ENCODE data around the gene DHRS2. TPM values are rescaled to one million over a fixed set of nuclear protein-coding genes. Genes with fewer than 3 reads are reported as not detected.
"Not testable (repeated sequence)": the region's sequence is repeated elsewhere in the genome, so short reads cannot be mapped to it uniquely, and the experiment has no call there.

Gene DHRS2
- total RNA-seq, 2 experiments from 2014 or later: 0.27 TPM; not detected in 1

DNA sequence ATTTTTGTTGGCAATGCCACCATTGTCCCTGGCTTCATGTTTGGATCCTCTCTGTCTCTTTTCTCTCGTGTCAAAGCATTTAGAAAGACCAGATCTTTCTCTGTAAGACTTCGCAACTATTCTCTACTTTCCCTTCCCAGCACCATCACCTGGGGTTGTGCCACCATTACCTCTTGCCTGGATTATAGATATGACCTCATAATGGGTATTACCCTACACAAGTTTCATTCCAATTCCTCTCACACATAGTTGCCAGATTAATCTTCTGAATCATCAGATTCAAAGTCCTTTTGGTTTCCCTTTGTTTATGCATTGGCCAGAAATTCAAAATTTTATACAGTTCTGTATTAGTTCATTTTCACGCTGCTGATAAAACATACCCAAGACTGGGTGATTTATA, 27.2 kb upstream of the DHRS2 start:
- Histone ChIP-seq H3K4me1 (ENCODE audit: insufficient read depth, low read length) (peaks cover 29% of the 10 kb centered on the region), H3K36me3 (ENCODE audit: insufficient read depth, low read length) (no peaks in the 10 kb centered on the region), H3K27ac (ENCODE audit: low read depth in 1 of 2, low read length in 2 of 2) (no peak overlapping the region), H3K4me3 (ENCODE audit: low read length) (no peak overlapping the region), H3K9me3 (ENCODE audit: control insufficient read depth in 1 of 2, insufficient read depth in 1 of 2, low read length in 2 of 2) (no peaks in the 10 kb centered on the region), H3K27me3 (ENCODE audit: control insufficient read depth in 1 of 2, insufficient read depth in 2 of 2, low read length in 2 of 2) (no peaks in the 10 kb centered on the region)
- intact Hi-C loops (cut with DNase I, micrococcal nuclease): no loop called here
- Mint-ChIP-seq H3K4me3 (peak overlapping the region; percentile 14), H3K36me3 (ENCODE audit: low read depth) (no peaks in the 10 kb centered on the region), H3K27ac (peak overlapping the region; percentile 82), H3K4me1 (ENCODE audit: low read depth) (peaks cover 44% of the 10 kb centered on the region), H3K27me3 (no peaks in the 10 kb centered on the region), H3K9me3 (peaks cover 6% of the 10 kb centered on the region)
- no peak for ATAC-seq (ENCODE audit: poor library complexity)
- no peak for DNase-seq
- CTCF ChIA-PET: no interaction called here
- TF ChIP-seq, protein P1, sequence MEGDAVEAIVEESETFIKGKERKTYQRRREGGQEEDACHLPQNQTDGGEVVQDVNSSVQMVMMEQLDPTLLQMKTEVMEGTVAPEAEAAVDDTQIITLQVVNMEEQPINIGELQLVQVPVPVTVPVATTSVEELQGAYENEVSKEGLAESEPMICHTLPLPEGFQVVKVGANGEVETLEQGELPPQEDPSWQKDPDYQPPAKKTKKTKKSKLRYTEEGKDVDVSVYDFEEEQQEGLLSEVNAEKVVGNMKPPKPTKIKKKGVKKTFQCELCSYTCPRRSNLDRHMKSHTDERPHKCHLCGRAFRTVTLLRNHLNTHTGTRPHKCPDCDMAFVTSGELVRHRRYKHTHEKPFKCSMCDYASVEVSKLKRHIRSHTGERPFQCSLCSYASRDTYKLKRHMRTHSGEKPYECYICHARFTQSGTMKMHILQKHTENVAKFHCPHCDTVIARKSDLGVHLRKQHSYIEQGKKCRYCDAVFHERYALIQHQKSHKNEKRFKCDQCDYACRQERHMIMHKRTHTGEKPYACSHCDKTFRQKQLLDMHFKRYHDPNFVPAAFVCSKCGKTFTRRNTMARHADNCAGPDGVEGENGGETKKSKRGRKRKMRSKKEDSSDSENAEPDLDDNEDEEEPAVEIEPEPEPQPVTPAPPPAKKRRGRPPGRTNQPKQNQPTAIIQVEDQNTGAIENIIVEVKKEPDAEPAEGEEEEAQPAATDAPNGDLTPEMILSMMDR (IDR thresholded peaks at IDR 0.05): no peak
- POLR2A ChIA-PET: no interaction called here

DNA sequence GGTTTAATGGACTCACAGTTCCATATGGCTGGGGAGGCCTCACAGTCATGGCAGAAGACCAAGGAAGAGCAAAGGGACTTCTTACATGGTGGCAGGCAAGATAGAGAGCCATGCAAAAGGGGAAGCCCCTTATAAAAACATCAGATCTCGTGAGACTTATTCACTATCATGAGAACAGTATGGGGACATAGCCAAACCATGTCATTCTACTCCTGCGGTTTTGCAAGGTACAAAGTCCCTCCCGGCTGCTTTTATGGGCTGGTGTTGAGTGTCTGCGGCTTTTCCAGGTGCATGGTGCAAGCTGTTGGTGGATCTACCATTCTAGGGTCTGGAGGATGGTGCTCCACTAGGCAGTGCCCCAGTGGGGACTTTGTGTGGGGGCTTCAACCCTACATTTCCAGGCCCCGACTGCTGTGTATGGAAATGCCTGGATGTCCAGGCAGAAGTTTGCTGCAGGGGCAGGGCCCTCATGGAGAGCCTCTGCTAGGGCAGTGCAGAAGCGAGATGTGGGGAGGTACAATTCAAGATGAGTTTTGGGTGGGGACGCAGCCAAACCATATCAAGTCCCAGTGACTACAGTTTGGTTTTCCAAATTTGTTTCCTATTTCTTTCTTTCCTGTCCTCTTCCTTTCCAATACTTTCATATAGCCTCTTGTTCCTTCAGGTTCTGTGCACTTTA, 26.6 kb upstream of the DHRS2 start:
- ATAC-seq (ENCODE audit: poor library complexity); H3K27me3 ChIP-seq (ENCODE audit: control insufficient read depth in 1 of 2, insufficient read depth in 2 of 2, low read length in 2 of 2); intact Hi-C loops (cut with DNase I, micrococcal nuclease); H3K9me3 Mint-ChIP-seq; H3K36me3 Mint-ChIP-seq (ENCODE audit: low read depth); H3K9me3 ChIP-seq (ENCODE audit: control insufficient read depth in 1 of 2, insufficient read depth in 1 of 2, low read length in 2 of 2); H3K36me3 ChIP-seq (ENCODE audit: insufficient read depth, low read length); CTCF ChIA-PET; H3K4me3 Mint-ChIP-seq; DNase-seq; H3K27me3 Mint-ChIP-seq; H3K4me3 ChIP-seq (ENCODE audit: low read length): not testable (repeated sequence)
- Mint-ChIP-seq H3K4me1 (ENCODE audit: low read depth) (peaks cover 44% of the 10 kb centered on the region), H3K27ac (peak overlapping the region; percentile 82)
- Histone ChIP-seq H3K27ac (ENCODE audit: low read depth in 1 of 2, low read length in 2 of 2) (peak overlapping the region; percentile 26 to 81), H3K4me1 (ENCODE audit: insufficient read depth, low read length) (peaks cover 29% of the 10 kb centered on the region)
- POLR2A ChIA-PET: interaction anchor here (1.0 to 2.3 kb wide), 3 partner anchors 23 to 497 kb away, joined by 3 to 8 read pairs (median 3); no protein-coding TSS in a partner anchor

- Mint-ChIP-seq H3K4me3 (peak overlapping the region; percentile 64), H3K27me3 (no peaks in the 10 kb centered on the region), H3K9me3 (peaks cover 6% of the 10 kb centered on the region), H3K4me1 (ENCODE audit: low read depth) (peaks cover 44% of the 10 kb centered on the region), H3K36me3 (ENCODE audit: low read depth) (no peaks in the 10 kb centered on the region), H3K27ac (peak overlapping the region; percentile 82)
- DNase-seq (peak in 5 of 14 experiments; percentile 11 to 61 (median 43)), ATAC-seq (ENCODE audit: poor library complexity) (peak; percentile 82)
- Histone ChIP-seq H3K27me3 (ENCODE audit: control insufficient read depth in 1 of 2, insufficient read depth in 2 of 2, low read length in 2 of 2) (no peaks in the 10 kb centered on the region), H3K4me3 (ENCODE audit: low read length) (no peak overlapping the region), H3K9me3 (ENCODE audit: control insufficient read depth in 1 of 2, insufficient read depth in 1 of 2, low read length in 2 of 2) (no peaks in the 10 kb centered on the region), H3K36me3 (ENCODE audit: insufficient read depth, low read length) (no peaks in the 10 kb centered on the region), H3K4me1 (ENCODE audit: insufficient read depth, low read length) (peaks cover 29% of the 10 kb centered on the region), H3K27ac (ENCODE audit: low read depth in 1 of 2, low read length in 2 of 2) (peak overlapping the region; percentile 26 to 81)
- POLR2A ChIA-PET: interaction anchor here (0.9 to 2.3 kb wide), 5 partner anchors 21 to 496 kb away, joined by 3 to 8 read pairs (median 3); partner anchors contain the start of gene PABPN1
- intact Hi-C loops (cut with DNase I, micrococcal nuclease): no loop called here
- TF ChIP-seq, protein P1 (IDR thresholded peaks at IDR 0.05): no peak
- CTCF ChIA-PET: interaction anchor here (1.1 kb wide), 1 partner anchor 22 kb away, joined by 4 read pairs; no protein-coding TSS in a partner anchor
These were observed 25.9 kb upstream of the DHRS2 start for GRCh38 chr14:23610090-23610814.
